HG03575 (cell line): ENCODE measurements around the gene RHBDF1.
A peak's percentile ranks its signal among the peaks of the same experiment; 100 is the strongest.
"Not testable (repeated sequence)": the region's sequence is repeated elsewhere in the genome, so short reads cannot be mapped to it uniquely, and the experiment has no call there.

Source experiments
- ATAC-seq: cut with Tn5 transposase; IDR thresholded peaks from one replicate; pipeline ENCODE4 v1.9.1; 2021; ENCODE audit not compliant: unreplicated experiment, insufficient number of reproducible peaks, low FRiP score; ENCODE audit errors: extremely low read depth

RHBDF1 gene

GRCh38 chr16:62968-63391 lies 9.5 kb downstream of the RHBDF1 start:
- ATAC-seq, result no peak

GRCh38 chr16:62283-62967 lies 10.0 kb downstream of the RHBDF1 start:
- no peak for ATAC-seq

GRCh38 chr16:61879-62281 lies 10.6 kb downstream of the RHBDF1 start:
- no peak for ATAC-seq

- ATAC-seq, result no peak
Measured at GRCh38 chr16:60929-61878, 11.2 kb downstream of the RHBDF1 start.

GRCh38 chr16:60166-60565 lies 12.3 kb downstream of the RHBDF1 start:
- ATAC-seq, result no peak

- ATAC-seq, result no peak
Measured at GRCh38 chr16:59440-60059, 12.9 kb downstream of the RHBDF1 start.

GRCh38 chr16:58491-59439 lies 13.7 kb downstream of the RHBDF1 start:
- ATAC-seq, result no peak

- ATAC-seq, result no peak
Measured at GRCh38 chr16:57711-58110, 14.7 kb downstream of the RHBDF1 start.

GRCh38 chr16:56231-56927 lies 16.1 kb downstream of the RHBDF1 start:
- ATAC-seq, result no peak

GRCh38 chr16:55571-56136 lies 16.8 kb downstream of the RHBDF1 start:
- ATAC-seq, result no peak

- no peak for ATAC-seq
Measured at GRCh38 chr16:54237-54581, 18.2 kb downstream of the RHBDF1 start.

GRCh38 chr16:53346-54236 lies 18.8 kb downstream of the RHBDF1 start, which contains the start of the genes POLR3K and SNRNP25:
POLR3K (minus strand) TSS chr16:53608; CDS start chr16:53586, 22 bp downstream.
SNRNP25 (plus strand) TSS chr16:53828; CDS start chr16:54017, 189 bp downstream.
- peak; percentile 70 for ATAC-seq

GRCh38 chr16:50769-51591 lies 21.5 kb downstream of the RHBDF1 start:
- ATAC-seq, result no peak

- no peak for ATAC-seq
Measured at GRCh38 chr16:47234-47633, 25.2 kb downstream of the RHBDF1 start.

GRCh38 chr16:46510-46909 lies 25.9 kb downstream of the RHBDF1 start:
- ATAC-seq, result not testable (repeated sequence)

- ATAC-seq, result no peak
Measured at GRCh38 chr16:45454-45853, 27.0 kb downstream of the RHBDF1 start.
